M059J (cell line): ENCODE results near the gene TMEM234. TPM values are rescaled to one million over a fixed set of nuclear protein-coding genes. Genes with fewer than 3 reads are reported as not detected.

Source experiments
- DNase-seq: peaks from one replicate; pipeline ENCODE4 v3.0.0-alpha.2; 2012; ENCODE audit warnings: low read depth
- total RNA-seq: library from RNA; depleted of rRNA; stranded (reverse); fragments of >200 nt; shearing (Covaris generic); gene quantifications from 2 replicates; pipeline ENCODE4 v1.2.3, GENCODE V29; 2014

TMEM234 gene
- total RNA-seq, 1 experiment from 2014 or later, result 12.0 TPM

GRCh38 chr1:32200226-32201010, 21.7 kb downstream of the TMEM234 start, which contains the start of gene CCDC28B:
Gene CCDC28B, plus strand, starts transcription at chr1:32200595. Its CDS starts 1,341 bp downstream, at chr1:32201936.
- peak; percentile 64 for DNase-seq

GRCh38 chr1:32199717-32200072, 22.5 kb downstream of the TMEM234 start:
- no peak for DNase-seq

GRCh38 chr1:32199043-32199716, 23.0 kb downstream of the TMEM234 start:
- DNase-seq, result no peak

- DNase-seq, result no peak
Measured at GRCh38 chr1:32198237-32199042, 23.7 kb downstream of the TMEM234 start.

GRCh38 chr1:32197837-32198236, 24.3 kb downstream of the TMEM234 start:
- DNase-seq, result no peak

GRCh38 chr1:32197074-32197473, 25.1 kb downstream of the TMEM234 start:
- no peak for DNase-seq

GRCh38 chr1:32195972-32196823, 26.0 kb downstream of the TMEM234 start:
- peak; percentile 35 for DNase-seq

GRCh38 chr1:32195531-32195930, 26.6 kb downstream of the TMEM234 start:
- DNase-seq, result no peak

GRCh38 chr1:32194984-32195383, 27.2 kb downstream of the TMEM234 start:
- DNase-seq, result no peak

GRCh38 chr1:32192220-32192948, 29.8 kb downstream of the TMEM234 start:
- no peak for DNase-seq

GRCh38 chr1:32187850-32188249, 34.3 kb downstream of the TMEM234 start:
- no peak for DNase-seq

- no peak for DNase-seq
Measured at GRCh38 chr1:32186491-32186890, 35.7 kb downstream of the TMEM234 start.

- no peak for DNase-seq
Measured at GRCh38 chr1:32186077-32186476, 36.1 kb downstream of the TMEM234 start.

- no peak for DNase-seq
Measured at GRCh38 chr1:32184650-32185049, 37.5 kb downstream of the TMEM234 start.

- DNase-seq, result no peak
Measured at GRCh38 chr1:32182060-32182459, 40.1 kb downstream of the TMEM234 start.

- no peak for DNase-seq
Measured at GRCh38 chr1:32181563-32181962, 40.6 kb downstream of the TMEM234 start.

GRCh38 chr1:32181065-32181464, 41.1 kb downstream of the TMEM234 start:
- no peak for DNase-seq

- DNase-seq, result peak; percentile 66
Measured at GRCh38 chr1:32180186-32181060, 41.7 kb downstream of the TMEM234 start.

GRCh38 chr1:32179443-32180185, 42.5 kb downstream of the TMEM234 start, which contains the start of gene TXLNA:
Gene TXLNA, plus strand, starts transcription at chr1:32179675. Its CDS starts 671 bp downstream, at chr1:32180346.
- DNase-seq, result peak; percentile 90
